ENCODE data around the gene CD83.
"Not testable (repeated sequence)": the region's sequence is repeated elsewhere in the genome, so short reads cannot be mapped to it uniquely, and the experiment has no call there.

CD83 gene

GRCh38 chr6:14151300-14151699 is 33.7 kb downstream of the CD83 start:
- not testable (repeated sequence) for DNase-seq

GRCh38 chr6:14151773-14152172 is 34.2 kb downstream of the CD83 start:
- DNase-seq, result no peak

- DNase-seq, result no peak
These were observed 35.7 kb downstream of the CD83 start for GRCh38 chr6:14153228-14153627.

DNA sequence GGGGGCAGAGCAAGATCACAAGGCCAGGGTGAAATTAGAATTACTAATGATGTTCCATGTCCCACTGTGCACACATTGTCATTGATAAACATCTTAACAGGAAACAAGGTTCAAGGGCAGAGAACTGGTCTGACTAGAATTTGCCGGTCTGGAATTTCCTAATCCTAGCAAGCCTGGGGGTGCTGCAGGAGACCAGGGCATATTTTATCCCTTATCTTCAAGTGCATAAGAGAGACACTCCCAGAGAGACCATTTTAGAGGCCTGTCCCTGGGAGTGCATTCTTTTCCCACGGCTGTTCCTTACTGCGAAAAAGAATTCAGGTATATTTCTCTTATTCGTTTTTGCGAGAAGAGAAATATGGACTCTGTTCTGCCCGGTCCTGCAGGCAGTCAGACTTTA is 41.5 kb downstream of the CD83 start:
- no peak for DNase-seq

GRCh38 chr6:14162826-14163225 is 45.3 kb downstream of the CD83 start:
- no peak for DNase-seq

- no peak for DNase-seq
These were observed 47.5 kb downstream of the CD83 start for GRCh38 chr6:14165091-14165490.

DNA sequence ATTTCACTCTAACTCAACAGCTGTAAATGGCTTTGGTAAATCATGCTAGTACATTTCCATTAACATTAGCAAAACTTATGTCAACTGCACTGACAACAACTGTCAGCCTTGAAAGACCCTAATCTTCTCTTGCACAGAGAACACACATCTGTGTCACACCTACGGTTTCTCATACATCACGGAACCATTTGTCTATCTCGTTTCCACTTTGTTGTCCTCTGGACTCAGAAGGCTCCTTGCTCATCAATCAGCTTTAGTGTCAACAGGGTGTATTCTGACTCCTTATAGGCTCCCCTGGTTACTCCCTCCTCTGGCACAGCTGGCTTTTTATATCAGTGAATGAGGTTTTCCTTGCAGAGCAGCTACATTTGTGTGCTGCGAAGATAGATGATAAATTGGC is 49.3 kb downstream of the CD83 start:
- no peak for DNase-seq

- no peak for DNase-seq
These were observed 52.6 kb downstream of the CD83 start for GRCh38 chr6:14170128-14170527.

DNA sequence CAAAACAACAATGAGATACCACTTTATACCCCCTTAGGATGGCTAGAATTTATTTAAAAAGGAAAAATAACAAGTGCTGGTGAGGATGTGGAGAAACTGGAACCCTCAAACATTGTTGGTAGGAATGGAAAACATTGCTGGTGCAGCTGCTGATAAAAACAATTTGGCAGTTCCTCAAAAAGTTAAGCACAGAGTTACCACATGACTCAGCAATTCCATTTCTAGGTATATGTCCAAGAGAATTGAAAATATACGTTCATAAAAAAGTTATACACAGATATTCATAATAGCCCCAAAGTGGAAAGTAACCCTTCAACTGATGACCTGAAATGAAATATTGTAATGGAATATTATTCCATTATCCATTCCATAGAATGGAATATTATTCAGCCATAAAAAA is 55.0 kb downstream of the CD83 start:
- no peak for DNase-seq

- no peak for DNase-seq
These were observed 56.7 kb downstream of the CD83 start for GRCh38 chr6:14174226-14174625.

- DNase-seq, result no peak
These were observed 57.4 kb downstream of the CD83 start for GRCh38 chr6:14174996-14175395.

DNA sequence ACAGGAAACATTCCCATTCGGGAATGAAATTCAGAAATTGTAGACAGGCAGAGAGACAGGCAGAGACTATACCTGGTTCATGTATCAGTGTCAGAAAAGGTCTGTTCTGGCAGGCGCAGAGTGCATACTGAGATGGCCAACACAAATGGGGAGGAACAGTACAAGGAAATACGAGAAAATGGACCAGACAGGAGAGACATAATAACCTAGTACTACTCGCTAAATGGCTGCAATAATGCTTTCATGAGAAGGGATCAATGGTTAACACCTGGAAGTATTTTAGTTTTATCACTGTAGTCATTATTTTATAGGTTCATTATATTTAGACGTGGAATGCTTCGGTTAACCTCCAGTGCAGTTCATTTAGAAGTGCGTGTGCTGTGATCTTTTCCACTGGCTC is 58.9 kb downstream of the CD83 start:
- DNase-seq, result no peak

DNA sequence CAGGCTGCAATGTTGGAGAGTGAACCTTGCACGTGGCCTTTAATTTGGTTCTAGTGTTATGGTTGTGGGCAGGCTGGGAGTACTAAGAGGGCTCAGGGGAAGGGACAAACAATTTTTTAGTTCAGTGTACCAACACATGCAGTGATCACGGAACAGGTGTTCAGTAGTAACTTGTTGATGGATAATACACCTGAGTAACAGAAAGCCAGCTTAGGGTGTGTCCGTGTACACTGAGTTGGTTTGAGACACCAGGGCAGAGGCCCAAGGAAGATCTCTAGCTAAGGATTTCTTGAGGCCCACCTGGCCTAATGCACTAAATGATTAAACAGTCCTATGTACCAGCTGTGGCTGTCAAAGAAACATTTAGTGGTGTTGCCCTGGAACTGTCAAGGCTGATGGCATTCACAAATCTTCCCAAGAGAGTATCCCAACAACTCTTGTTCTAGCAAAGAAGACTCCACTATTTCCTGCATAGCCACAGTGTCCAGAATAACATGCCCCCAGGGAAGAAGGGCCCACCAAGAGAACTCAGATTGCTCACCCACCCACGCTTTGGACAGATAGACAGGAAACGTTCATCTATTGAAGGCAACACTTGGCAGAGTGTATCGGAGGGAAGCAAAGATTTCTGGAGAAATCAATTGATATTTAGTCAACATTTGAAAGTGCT is 60.0 kb downstream of the CD83 start:
- DNase-seq, result no peak

DNA sequence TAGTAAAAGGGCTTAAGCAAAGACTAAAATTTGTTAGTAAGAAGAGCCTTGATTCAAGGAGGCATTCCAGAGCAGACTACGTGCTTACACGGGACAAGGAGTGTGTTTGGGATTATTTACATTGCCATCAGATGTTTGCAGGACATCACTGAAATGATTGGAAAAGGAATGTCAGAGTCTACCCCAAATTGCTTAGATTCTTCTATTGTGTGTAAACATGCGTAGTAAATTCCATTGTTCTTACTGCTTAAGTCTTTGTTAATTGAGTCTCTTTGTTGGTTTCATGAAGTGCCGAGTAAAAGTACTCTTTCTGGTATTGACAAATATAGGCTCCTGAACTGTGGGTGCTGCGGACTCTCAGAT is 60.5 kb downstream of the CD83 start:
- DNase-seq, result no peak

GRCh38 chr6:14180609-14181008 is 63.0 kb downstream of the CD83 start:
- no peak for DNase-seq

- DNase-seq, result no peak
These were observed 65.3 kb downstream of the CD83 start for GRCh38 chr6:14182916-14183315.
